SKM-1 treated with dmso at 0.1 percent for 144 hours (cell line): Measurements from ENCODE around the gene PTPRD.

Experiments used
- DNase-seq: peaks from one replicate; lab custom pipeline; 2025; ENCODE audit not compliant: unreplicated experiment; lab: John Stamatoyannopoulos, UW

Gene PTPRD

GRCh38 chr9:9774471-9774870, 838.3 kb downstream of the PTPRD start:
- DNase-seq: no peak

GRCh38 chr9:9771314-9771713, 841.5 kb downstream of the PTPRD start:
- DNase-seq: no peak

GRCh38 chr9:9764821-9765220, 848.0 kb downstream of the PTPRD start:
- no peak for DNase-seq

- DNase-seq: no peak
These were observed 858.6 kb downstream of the PTPRD start for GRCh38 chr9:9754186-9754585.

- no peak for DNase-seq
These were observed 859.5 kb downstream of the PTPRD start for GRCh38 chr9:9753266-9753665.

- no peak for DNase-seq
These were observed 860.1 kb downstream of the PTPRD start for GRCh38 chr9:9752722-9753121.

- DNase-seq: no peak
These were observed 860.8 kb downstream of the PTPRD start for GRCh38 chr9:9751996-9752395.

- no peak for DNase-seq
These were observed 862.1 kb downstream of the PTPRD start for GRCh38 chr9:9750719-9751118.

GRCh38 chr9:9749591-9749990, 863.2 kb downstream of the PTPRD start:
- no peak for DNase-seq

- no peak for DNase-seq
These were observed 865.0 kb downstream of the PTPRD start for GRCh38 chr9:9747787-9748186.

GRCh38 chr9:9746826-9747225, 866.0 kb downstream of the PTPRD start:
- no peak for DNase-seq

GRCh38 chr9:9743822-9744221, 869.0 kb downstream of the PTPRD start:
- DNase-seq: no peak

- no peak for DNase-seq
These were observed 882.6 kb downstream of the PTPRD start for GRCh38 chr9:9730174-9730573.

GRCh38 chr9:9729082-9729481, 883.7 kb downstream of the PTPRD start:
- no peak for DNase-seq

GRCh38 chr9:9719373-9720112, 893.3 kb downstream of the PTPRD start:
- no peak for DNase-seq

- DNase-seq: no peak
These were observed 894.1 kb downstream of the PTPRD start for GRCh38 chr9:9718691-9719090.

- DNase-seq: no peak
These were observed 933.4 kb downstream of the PTPRD start for GRCh38 chr9:9679433-9679832.

GRCh38 chr9:9674461-9674860, 938.3 kb downstream of the PTPRD start:
- DNase-seq: no peak

- DNase-seq: no peak
These were observed 942.3 kb downstream of the PTPRD start for GRCh38 chr9:9670454-9670853.

- no peak for DNase-seq
These were observed 967.8 kb downstream of the PTPRD start for GRCh38 chr9:9645006-9645405.

- DNase-seq: no peak
These were observed 981.5 kb downstream of the PTPRD start for GRCh38 chr9:9631284-9631683.

- no peak for DNase-seq
These were observed 987.6 kb downstream of the PTPRD start for GRCh38 chr9:9625248-9625647.

GRCh38 chr9:9623506-9623905, 989.3 kb downstream of the PTPRD start:
- DNase-seq: no peak
